HG03139 (cell line): ENCODE measurements around the gene APBB1.
"Not testable (repeated sequence)": the region's sequence is repeated elsewhere in the genome, so short reads cannot be mapped to it uniquely, and the experiment has no call there.

Source experiments
- ATAC-seq: cut with Tn5 transposase; IDR thresholded peaks from one replicate; pipeline ENCODE4 v1.9.1; 2021; ENCODE audit not compliant: unreplicated experiment

The APBB1 gene

DNA sequence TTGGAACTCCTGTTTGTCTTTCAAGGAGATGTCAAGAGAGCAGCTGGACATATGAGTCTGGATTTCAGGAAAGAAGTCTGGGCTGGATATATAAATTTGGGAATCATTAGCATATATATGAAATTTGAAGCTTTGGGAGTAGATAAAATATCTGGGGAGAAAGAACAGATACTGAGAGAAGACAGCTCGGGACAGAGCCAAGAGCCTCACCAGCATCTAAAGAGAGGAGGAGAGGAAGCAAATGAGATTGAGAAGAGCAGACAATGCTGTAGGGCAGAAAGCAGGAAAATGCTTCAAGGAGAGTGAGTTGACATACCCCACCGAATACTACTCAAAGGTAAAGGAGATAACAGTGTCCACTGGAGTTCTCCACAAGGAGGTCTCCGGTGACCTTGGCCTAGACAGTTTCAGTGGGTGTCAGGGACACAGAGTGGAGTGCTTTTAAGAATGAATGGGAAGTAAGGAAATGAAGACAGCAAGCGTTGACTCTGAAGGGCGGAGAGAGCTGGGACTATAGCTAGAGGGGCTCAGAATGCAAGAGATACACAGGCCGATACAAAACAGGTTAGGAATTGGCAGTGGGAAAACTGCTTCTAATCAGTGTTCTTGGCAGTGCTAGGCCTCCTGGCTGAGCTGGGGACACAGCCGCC, 862 bp downstream of the APBB1 start:
- no peak for ATAC-seq

DNA sequence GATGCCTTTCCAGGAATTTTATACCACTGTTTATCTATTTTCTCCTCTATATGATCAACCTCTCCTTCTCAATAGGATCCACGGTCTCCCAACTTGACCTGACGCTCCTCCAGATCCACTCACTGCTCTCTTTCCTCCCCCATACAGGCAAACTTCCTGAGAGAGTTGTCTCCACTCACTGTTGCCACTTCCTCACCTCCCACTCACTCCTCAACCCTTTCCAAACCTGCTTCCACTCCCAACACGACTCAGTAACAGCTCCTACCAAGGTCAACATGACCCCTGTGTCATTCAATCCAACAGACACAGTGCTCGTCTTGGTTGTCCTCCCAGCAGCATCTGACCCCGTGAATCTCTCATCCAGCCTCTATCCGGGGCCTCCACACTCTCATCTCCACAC, 3.1 kb downstream of the APBB1 start:
- ATAC-seq = no peak

DNA sequence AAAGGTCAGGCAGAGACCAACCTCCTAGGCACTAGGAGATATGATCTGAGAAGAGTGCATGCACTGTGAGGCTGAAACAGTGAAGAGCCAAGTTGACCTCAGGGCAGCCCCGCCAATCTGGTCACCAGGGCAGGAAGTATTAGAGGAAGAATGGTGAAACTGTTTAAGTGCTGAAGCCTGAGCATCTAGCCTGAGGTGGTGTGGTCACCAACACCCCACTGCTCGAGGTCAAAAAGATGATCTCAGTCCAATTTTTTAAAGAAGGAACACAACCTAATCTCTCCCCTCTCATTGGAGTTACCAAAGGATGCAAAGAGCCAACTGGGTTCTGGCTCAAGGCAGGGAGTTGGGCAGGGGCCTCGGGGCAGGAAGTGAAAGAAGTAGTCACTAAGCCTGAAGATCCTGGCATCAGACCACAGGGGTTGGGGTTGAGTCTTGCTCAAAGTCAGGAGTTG, 4.0 kb downstream of the APBB1 start:
- ATAC-seq = no peak

DNA sequence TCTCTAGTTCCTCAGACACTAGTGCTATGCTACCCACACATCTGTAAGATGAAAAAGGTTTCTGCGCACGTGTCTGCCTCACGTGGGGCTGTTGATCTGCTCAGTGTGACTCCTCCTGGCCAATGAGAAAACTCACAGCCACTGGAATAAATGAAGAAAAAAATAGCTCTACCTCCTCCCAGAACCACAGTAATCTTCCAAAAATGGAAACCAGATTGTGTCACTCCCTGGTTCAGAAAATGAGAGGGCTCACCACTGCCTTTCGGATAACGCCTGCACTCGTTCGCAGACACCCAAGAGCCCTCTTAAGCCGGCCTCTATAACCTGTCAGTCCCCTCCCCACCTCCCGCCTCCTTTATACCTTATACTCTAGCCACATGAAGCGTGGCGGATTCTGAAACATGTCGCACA, 5.1 kb downstream of the APBB1 start:
- ATAC-seq = no peak

DNA sequence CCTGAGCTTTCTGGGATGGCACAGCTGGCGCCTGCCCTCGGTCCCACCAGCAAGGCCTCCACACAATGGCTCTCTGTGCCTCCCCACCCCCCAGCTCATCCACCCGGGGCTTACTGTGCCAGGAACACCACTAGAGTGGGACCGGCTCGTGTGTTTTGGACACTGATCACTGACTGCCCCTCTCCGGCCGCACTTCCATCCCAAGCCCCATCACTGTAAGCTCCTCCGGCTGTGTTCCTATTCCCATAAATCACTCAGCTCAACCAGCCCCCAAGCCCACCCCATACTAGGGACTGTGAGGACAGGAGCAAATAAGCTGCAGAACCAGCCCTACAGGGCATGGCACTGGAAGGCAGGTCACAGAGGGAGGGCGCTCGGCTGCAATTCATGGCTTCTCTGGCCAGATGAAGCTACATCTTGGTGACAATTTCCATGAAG, 7.3 kb downstream of the APBB1 start:
- no peak for ATAC-seq

DNA sequence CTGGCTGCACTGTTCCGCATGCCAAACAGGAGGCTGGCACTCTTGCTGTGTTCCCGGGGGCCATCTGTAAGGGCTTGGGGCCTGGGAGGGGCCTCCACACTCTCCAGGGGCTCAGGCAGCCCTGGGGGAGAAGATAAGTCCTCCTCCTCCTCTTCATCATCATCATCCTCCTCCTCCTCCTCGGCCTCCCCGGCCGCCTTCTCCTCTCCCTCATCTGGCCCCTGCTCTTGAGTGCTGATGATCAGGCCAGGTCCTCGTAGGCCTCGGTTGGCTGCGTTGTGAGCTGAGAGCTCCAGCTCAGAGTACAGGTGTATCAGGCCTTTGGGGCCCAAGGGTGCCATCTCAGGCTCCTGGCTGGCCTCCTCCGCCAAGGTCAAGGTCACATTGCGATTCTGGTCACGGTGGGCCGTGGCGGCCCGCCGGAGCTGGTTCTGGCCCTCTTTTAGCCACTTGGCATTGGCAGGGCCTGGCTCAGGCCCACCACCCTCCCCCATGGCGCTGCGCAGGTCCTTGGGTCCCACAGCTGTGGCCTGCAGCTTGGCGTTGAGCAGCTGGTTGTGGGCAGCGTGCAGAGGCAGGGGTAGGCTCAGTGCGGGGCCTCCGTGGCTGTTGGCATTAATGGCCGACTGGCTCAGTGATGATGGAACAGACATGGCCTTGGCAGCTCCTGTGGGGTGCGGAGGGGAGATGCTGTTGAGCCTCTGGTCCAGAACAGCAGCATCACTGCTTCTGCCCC, 8.0 kb downstream of the APBB1 start:
- no peak for ATAC-seq

DNA sequence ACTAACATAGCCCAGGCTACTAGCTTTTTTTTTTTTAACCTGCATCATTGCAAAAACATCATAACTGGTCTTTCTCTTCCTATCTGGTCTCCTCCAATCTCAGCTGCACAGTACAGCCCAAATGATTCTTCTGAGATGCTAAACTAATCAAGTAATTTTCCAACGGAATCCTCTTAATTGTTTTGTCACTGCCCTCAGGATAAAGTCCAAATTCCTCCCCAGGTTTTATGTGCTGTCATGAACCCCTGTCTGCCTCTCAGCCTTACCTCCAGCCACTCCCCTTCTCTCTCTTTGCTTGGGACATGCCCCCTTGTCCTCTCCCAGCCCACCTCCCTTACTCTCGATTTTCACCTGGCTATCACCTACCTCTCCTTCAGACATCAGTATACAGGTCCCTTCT, 12.5 kb downstream of the APBB1 start:
- no peak for ATAC-seq

DNA sequence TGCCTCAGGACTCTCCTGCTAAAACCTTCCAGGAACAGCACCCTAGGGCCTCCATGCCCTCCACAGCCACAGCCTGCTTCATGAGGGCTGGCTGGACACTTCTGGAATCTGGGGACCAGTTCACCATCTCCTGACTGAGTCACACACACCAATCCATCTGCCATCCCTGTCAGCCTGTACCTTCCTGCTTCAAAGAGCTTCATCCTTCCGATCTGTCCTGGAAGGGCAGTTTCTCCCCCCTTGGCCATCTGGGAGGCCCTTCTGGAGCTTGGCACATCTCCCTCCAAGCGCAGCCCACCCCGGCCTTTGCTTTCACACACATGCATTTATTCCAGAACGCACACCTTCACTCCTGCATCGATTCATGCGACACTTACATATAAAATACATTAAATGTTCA, 13.0 kb downstream of the APBB1 start:
- no peak for ATAC-seq

DNA sequence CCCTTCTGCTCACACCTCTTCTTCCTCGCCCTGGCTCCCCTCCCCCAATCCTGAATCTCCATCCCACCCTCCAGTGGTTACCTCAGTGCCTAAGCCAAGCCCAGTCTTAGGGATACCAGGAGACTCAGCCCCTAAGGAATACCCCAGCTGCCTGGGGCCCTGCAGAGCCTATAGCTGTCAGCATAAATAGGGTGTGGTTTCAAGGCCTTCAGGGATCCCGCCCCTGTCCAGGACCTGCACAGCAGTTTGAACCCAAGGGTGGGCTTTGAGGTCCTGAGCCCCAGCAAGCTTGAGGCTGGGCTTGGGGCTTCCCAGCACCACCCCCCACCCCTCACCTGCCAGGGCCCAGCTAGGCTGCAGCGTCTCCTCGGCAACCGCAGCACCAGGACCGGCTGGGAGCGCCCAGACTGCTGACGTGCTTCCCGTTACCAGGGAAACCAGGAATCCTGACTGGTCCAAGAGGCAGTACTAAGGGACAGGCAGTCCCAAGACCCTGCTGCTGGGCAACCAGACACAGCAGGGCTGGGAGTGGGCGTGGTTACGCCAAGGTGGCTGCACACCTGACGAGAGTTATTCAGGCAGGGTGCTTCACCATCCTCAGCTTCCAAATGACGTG, 13.7 kb downstream of the APBB1 start:
- ATAC-seq = no peak

DNA sequence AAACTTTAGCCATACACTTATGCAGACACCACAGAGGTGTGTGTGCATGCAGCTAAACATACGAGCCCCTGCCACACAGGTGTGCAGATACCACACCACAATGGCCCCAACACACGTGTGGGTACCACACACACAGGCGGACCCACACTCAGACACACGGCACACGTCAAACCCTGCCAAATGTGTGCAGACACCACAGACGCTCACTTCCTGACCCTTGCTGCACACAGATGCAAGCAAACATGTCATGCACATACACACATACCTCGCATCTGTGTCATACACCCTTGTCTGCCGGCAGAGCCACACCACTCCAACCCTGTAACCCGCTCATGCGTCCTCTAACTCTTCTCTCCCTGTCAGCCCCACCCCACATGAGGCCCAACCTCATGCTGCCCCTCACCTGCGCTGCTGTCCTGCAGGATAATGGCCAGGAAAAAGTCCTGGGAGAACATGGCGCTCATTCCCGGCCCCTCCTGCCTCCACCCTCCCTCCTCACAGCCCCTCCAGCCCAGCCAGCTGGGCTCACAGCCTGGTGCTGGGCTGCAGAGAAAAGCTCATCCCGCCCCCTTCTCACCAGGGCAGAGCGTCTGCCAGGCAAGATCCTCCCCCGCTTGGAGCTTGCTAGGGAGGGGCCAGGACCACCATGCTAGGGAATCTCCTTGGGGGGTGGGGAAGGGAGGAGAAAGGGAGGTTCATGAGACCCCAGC, 14.4 kb downstream of the APBB1 start:
- no peak for ATAC-seq

DNA sequence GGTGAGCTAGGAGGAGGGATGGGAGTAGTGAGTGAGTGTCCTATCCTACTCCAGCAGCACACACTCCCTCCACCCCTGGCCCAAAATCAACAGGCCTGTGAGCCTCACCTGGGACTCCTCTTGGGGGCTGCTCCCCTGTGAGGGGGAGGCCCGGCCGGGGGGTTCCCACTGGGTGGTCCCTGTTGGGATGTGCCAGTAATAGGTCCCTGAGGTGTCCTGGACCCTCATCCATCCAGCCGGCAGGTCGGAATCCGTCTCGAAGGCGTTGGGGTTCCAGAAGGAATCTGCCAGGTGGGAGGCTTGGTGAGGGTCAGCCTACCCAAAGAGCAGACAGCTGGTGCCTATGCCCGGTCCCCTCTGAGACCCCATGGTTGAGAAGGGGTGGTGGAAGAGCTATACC, 15.4 kb downstream of the APBB1 start:
- ATAC-seq = no peak

DNA sequence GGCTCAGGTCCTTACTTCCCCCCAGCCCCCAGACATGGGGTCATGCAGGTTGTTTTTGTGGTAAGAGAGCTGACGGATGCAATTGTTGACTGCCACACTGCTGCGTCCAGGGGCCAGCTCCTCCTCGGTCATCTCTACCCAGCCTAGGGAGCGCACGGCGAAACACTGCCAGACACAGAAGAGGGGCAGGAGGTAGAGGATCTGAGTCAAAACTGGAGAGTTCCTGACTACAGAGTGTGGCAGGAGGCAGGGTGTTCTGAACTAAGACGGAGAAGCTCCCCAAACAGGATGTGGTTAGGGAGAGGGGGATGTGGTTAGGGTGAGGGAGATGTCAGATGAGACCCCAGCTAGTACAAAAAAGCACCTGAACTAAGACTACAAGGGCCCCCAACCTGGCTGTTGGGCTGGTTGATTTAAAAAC, 16.3 kb downstream of the APBB1 start:
- peak; percentile 95 for ATAC-seq

DNA sequence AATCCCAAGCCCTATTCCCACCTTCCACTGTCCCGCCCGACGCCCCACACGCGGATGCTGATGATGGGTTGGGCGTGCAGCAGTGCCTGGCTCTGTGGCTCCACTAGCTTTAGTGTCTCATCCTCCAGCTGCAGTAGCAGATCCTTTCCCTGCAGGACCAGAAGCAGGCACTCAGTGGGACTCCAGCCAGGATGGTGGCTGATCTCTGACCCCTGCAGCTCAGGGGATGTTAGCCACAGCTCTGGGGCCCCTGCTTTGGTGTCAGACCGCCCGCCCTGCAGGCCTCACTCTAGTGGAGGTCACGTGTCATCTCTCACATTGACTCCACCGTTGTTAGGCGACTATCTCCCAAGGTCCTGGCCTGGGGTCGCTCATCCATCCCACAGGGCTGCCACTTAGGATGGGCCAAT, 16.8 kb downstream of the APBB1 start:
- ATAC-seq = peak; percentile 32

DNA sequence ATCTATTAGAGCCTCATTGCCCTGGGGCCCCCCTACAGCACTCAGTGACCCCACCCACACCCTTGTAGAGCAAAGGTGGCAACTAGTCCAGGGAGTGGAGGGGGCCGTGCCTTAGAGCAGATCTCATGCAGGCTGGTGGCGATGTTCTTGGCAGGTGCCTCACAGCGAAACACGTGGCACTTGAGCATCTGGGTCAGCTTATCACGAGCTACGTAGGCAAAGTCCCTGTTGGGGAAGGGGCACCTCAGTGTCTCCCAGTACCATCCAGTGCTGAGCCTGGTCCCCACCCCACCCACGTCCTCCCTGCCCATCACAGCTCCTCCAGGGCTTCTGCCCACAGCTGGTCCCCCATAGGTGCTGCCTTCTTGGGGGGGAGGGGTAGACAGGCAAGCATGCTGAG, 17.4 kb downstream of the APBB1 start:
- ATAC-seq = no peak

DNA sequence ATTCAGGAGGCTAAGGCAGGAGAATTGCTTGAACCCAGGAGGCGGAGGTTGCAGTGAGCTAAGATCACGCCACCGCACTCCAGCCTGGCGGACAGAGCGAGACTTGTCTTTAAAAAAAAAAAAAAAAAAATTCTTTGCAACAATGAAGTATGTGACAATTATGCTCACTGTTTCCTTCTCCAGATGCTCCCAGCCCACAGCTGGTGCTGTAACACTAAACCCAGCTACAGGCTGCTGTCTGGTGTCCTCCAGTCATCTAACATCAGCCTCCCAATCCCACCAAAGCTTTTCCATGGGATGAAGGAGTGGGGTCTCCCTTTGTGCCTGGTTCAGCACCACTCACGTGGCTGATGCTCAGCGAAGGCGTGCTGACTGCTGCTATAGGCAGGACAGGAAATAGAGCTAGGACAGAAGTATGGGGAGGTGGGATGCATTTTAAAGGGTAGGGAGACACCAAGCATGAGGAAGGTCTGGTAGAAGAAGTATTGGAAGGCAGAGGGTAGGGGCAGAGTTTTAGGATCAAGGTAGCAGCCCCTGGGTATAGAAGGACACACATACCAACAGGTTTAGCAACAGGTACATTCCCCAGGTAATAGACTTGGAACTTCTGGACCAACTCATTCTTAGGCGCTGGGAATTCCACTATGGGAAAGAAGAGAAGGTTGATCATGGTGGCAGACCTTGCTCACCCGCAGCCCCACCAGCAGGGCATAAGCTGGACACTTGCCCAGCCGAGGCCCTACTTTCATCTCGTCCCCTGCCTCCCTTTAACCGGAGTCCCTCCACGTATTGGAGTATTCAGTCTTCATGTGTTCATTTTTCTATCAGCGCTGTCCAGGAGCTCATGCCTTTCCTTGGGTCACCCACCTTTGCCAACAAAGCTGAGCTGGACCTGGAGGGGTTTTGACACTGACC, 18.2 kb downstream of the APBB1 start:
- ATAC-seq = no peak

DNA sequence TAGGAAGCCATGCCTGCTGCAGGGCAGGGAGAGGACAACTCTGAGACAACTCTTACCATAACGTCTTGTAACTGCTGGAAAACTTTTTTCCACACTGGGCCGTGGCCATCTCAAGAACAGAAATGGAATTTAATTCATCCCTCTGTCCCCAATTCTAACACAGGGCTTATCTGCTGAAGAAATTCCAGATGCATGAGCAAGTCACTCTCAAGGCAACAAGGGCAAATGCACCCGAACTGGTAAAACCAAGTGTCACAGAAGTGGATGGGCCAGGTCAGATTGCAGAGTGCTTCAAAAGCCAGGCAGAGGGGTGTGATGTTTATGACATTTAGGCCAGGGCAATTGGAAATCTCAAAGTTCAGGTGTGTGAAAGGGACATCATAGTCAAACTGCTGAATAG, 21.3 kb downstream of the APBB1 start:
- no peak for ATAC-seq

DNA sequence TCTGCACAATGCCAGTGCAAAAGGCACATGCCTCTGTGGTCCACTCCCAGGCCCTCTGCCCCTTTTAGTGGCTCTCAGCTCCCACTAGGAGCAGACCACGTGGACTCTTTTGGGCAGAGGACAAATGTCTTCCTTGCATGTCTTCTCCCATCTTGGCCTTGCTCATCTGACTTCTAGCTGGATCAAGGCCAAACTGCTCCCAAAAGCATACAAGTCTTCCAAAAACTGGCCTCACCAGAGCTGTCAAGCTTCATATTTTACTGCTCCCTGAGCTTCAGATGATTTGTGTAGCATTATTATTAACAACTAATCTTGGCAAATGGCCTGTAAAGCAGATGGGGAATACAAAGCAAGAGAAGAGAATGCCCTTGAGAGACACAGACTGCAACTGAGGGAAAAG, 21.7 kb downstream of the APBB1 start:
- no peak for ATAC-seq

DNA sequence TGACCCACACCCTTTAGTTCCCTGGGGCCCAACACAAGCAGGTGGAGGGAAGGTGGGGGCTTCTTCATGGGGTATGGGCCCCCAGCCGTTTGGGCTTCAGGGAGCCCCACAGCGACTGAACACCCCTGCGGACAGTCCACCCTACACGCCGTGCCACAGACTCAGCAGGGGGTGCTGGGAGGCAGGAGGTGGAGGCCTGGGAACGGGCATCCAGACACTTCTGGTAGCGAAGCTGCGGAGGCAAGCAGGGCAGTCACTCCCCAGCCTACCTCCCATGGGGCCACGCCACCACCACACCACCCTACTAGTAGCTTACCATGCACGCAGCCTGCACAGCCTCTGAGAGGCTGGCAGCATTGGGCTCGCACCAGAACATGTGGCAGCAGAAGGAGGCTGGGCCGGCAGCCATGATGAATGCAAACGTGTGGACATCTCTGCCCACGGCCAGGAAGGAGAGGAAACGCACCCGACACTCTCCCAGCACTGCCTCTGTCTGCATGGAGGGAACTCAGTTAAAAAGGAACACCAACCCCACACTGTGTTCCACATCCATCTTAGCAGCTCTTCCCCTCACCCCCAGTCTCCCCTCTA, 23.3 kb downstream of the APBB1 start:
- no peak for ATAC-seq

DNA sequence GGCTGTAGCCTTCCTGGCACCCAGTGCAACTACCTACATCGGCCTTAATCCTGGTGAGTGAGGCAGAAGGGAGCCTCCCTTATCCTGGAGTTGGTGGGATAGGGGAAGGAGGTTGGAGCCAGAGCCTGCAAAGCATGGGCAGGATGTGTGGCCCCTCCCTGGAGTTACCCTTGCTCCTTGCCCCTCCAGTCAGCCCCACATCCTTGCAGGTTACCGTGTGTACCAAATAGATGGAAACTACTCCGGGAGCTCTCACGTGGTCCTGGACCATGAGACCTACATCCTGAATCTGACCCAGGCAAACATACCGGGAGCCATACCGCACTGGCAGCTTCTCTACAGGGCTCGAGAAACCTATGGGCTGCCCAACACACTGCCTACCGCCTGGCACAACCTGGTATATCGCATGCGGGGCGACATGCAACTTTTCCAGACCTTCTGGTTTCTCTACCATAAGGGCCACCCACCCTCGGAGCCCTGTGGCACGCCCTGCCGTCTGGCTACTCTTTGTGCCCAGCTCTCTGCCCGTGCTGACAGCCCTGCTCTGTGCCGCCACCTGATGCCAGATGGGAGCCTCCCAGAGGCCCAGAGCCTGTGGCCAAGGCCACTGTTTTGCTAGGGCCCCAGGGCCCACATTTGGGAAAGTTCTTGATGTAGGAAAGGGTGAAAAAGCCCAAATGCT, 24.8 kb downstream of the APBB1 start:
- no peak for ATAC-seq

DNA sequence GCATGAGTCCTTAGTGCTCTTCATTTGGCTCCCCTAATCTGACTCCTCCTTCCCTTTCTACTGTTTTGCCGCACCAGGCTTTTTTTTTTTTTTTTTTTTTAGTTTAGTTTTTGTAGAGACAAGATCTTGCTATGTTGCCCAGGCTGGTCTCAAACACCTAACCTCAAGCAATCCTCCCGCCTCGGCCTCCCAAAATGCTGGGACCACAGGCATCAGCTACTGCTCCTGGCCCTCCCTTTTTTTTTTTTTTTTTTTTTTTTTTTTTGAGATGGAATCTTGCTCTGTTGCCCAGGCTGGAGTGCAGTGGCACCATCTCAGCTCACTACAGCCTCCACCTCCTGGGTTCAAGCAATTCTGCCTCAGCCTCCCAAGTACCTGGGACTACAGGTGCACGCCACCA, 26.6 kb downstream of the APBB1 start:
- ATAC-seq = not testable (repeated sequence)
